22Rv1 (cell line): ENCODE measurements around the gene INKA1.
"Not testable (repeated sequence)": the region's sequence is repeated elsewhere in the genome, so short reads cannot be mapped to it uniquely, and the experiment has no call there.

Experiments used
- H3K27ac ChIP-seq: fragments of 450-650 bp; 2 replicates; pipeline ENCODE4 v1.5.1; 2017
- CTCF ChIP-seq: fragments of 450-650 bp; IDR thresholded peaks from 2 replicates; pipeline ENCODE4 v1.5.1; 2017; ENCODE audit warnings: mild to moderate bottlenecking
- ZFX ChIP-seq: fragments of 450-650 bp; IDR thresholded peaks from 2 replicates; pipeline ENCODE4 v1.6.1; 2017; ENCODE audit warnings: antibody characterized with exemption, borderline replicate concordance

The INKA1 gene

GRCh38 chr3:49804141-49805041 is 1.3 kb downstream of the INKA1 start:
- no peak for TF ChIP-seq CTCF
- no peak for TF ChIP-seq ZFX
- H3K27ac ChIP-seq, result no peak overlapping the region

GRCh38 chr3:49805367-49805782 is 2.3 kb downstream of the INKA1 start:
- TF ChIP-seq CTCF, result no peak
- TF ChIP-seq ZFX, result no peak
- no peak overlapping the region for H3K27ac ChIP-seq

GRCh38 chr3:49805897-49806701 is 3.0 kb downstream of the INKA1 start:
- TF ChIP-seq ZFX (no peak), CTCF (no peak)
- H3K27ac ChIP-seq, result no peak overlapping the region

- no peak overlapping the region for H3K27ac ChIP-seq
- TF ChIP-seq CTCF (no peak), ZFX (no peak)
These were observed 3.8 kb downstream of the INKA1 start for GRCh38 chr3:49806850-49807249.

GRCh38 chr3:49807431-49808114 is 4.5 kb downstream of the INKA1 start:
- TF ChIP-seq ZFX, result no peak
- TF ChIP-seq CTCF, result no peak
- H3K27ac ChIP-seq, result no peak overlapping the region

GRCh38 chr3:49812916-49813496 is 9.9 kb downstream of the INKA1 start:
- no peak for TF ChIP-seq ZFX
- H3K27ac ChIP-seq, result no peak overlapping the region

GRCh38 chr3:49813497-49814174 is 10.6 kb downstream of the INKA1 start, which contains the start of gene UBA7:
TSS of gene UBA7 (minus strand) at chr3:49813953. CDS start at chr3:49813787, 166 bp downstream.
- TF ChIP-seq ZFX, result no peak
- no peak for TF ChIP-seq CTCF
- H3K27ac ChIP-seq, result no peak within 1 kb of the TSS

GRCh38 chr3:49823131-49823530 is 20.1 kb downstream of the INKA1 start:
- not testable (repeated sequence) for H3K27ac ChIP-seq
